Measurements from ENCODE around the gene ZNF503.

ZNF503 gene

GRCh38 chr10:75352650-75353049 is 48.9 kb downstream of the ZNF503 start:
- H3K36me3 Mint-ChIP-seq (ENCODE audit: low read depth), result no peaks in the 10 kb centered on the region
- peaks cover 2% of the 10 kb centered on the region for H3K27me3 Mint-ChIP-seq (ENCODE audit: low read depth)
- no peak overlapping the region for H3K27ac Mint-ChIP-seq
- H3K4me3 Mint-ChIP-seq, result no peak overlapping the region
- no peak for DNase-seq (ENCODE audit: low spot score)
- no peaks in the 10 kb centered on the region for H3K9me3 Mint-ChIP-seq
- H3K4me1 Mint-ChIP-seq (ENCODE audit: low read depth), result no peaks in the 10 kb centered on the region

- Mint-ChIP-seq H3K4me1 (ENCODE audit: low read depth) (no peaks in the 10 kb centered on the region), H3K36me3 (ENCODE audit: low read depth) (no peaks in the 10 kb centered on the region), H3K27me3 (ENCODE audit: low read depth) (peaks cover 2% of the 10 kb centered on the region), H3K4me3 (no peak overlapping the region), H3K9me3 (no peaks in the 10 kb centered on the region), H3K27ac (no peak overlapping the region)
- no peak for DNase-seq (ENCODE audit: low spot score)
These were observed 49.9 kb downstream of the ZNF503 start for GRCh38 chr10:75351637-75352036.

GRCh38 chr10:75350791-75351190 is 50.8 kb downstream of the ZNF503 start:
- H3K4me3 Mint-ChIP-seq, result no peak overlapping the region
- H3K36me3 Mint-ChIP-seq (ENCODE audit: low read depth), result no peaks in the 10 kb centered on the region
- peaks cover 2% of the 10 kb centered on the region for H3K27me3 Mint-ChIP-seq (ENCODE audit: low read depth)
- no peak overlapping the region for H3K27ac Mint-ChIP-seq
- H3K4me1 Mint-ChIP-seq (ENCODE audit: low read depth), result no peaks in the 10 kb centered on the region
- no peak for DNase-seq (ENCODE audit: low spot score)
- H3K9me3 Mint-ChIP-seq, result no peaks in the 10 kb centered on the region

All from T-helper 2 cell treated with Interferon-gamma antibody and Interleukin-4, amounts not matched to agents 5 μg/mL and 100 μg/mL, for 36 hours (primary cell).